ENCODE measurements around the gene GNG12. TPM values are rescaled to one million over a fixed set of nuclear protein-coding genes. Genes with fewer than 3 reads are reported as not detected.

GNG12 gene
- polyA plus RNA-seq, 3 donors: 0.03 TPM; not detected in 2

DNA sequence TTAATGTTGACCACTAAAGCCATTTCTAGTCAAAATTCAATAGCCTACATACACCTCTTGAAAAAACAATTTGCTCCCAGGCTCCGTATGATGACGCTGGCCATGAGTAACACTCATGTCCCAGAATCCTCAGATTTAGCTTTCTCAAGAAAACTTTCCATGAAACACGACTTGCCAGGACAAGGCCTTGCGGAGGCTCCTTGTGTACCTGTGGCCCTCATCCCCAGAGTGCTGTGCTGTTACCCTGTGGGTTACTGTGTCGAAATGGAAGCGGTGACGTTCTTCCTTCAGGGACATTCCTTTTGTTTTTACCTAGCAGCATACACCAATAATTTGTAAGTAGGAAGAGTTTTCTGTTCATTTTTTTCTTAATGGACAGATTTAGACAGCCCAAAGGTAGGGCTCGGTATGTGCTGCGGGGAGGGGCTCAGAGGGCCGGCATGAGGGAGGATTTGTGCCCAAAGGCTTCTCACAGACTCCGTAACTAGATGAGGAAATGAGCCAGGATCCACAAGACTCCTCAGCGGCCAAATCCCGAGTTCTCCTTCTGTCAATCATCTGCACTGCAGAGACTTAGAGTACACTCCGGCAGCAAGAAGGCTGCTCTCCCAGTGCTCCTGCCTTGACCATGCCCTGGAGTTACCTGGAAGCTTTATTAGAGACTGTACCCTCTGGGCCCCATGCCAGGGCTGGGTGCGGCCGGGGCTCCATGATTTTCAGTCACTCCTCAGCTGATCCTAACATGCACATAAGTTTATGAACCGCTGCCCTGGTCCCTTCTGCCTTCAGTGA, 17.8 kb downstream of the GNG12 start:
- 91% methylated on average over 12 of the region's 17 CpGs for WGBS (ENCODE audit: insufficient coverage)
- no peak overlapping the region for H3K27ac Mint-ChIP-seq
- H3K27me3 Mint-ChIP-seq (ENCODE audit: low read depth in 3 of 3): peaks cover 0 to 4% (median 3%) of the 10 kb centered on the region in 3 donors
- no peaks in the 10 kb centered on the region for H3K27me3 ChIP-seq (ENCODE audit: control insufficient read depth in 2 of 2, insufficient read depth in 2 of 2, low read length in 2 of 2)
- H3K36me3 ChIP-seq (replicated peaks in 1 of 2; ENCODE audit: control insufficient read depth in 1 of 2, insufficient read depth in 2 of 2, low read length in 2 of 2): no peaks in the 10 kb centered on the region
- H3K9me3 Mint-ChIP-seq: peaks cover 0 to 7% (median 3%) of the 10 kb centered on the region in 7 donors
- no peak overlapping the region for H3K4me3 ChIP-seq (replicated peaks in 1 of 3; ENCODE audit: low read depth in 2 of 3, low read length in 3 of 3)
- no peaks in the 10 kb centered on the region for H3K4me1 ChIP-seq (ENCODE audit: control insufficient read depth in 1 of 2, insufficient read depth in 2 of 2, low read length in 2 of 2)
- H3K4me2 ChIP-seq (replicated peaks; ENCODE audit: extremely low read depth, low read length, poor library complexity, severe bottlenecking): no peak overlapping the region
- no peak for TF ChIP-seq CTCF (IDR thresholded peaks at IDR 0.05)
- H3K27ac ChIP-seq (ENCODE audit: low read depth in 1 of 2, low read length in 2 of 2): no peak overlapping the region
- H3K79me2 ChIP-seq (ENCODE audit: insufficient read depth, low read length): no peaks in the 10 kb centered on the region
- no peak overlapping the region for H2AFZ ChIP-seq (ENCODE audit: insufficient read depth, low read depth, low read length, poor library complexity, severe bottlenecking)
- intact Hi-C loops (cut with micrococcal nuclease): no loop called here
- H3K4me3 Mint-ChIP-seq: no peak overlapping the region
- DNase-seq: no peak
- no peaks in the 10 kb centered on the region for H4K20me1 ChIP-seq (ENCODE audit: insufficient read depth, low read length)
- H3K9ac ChIP-seq (ENCODE audit: insufficient read depth, low read length, poor library complexity, severe bottlenecking): no peak overlapping the region
- no peaks in the 10 kb centered on the region for H3K36me3 Mint-ChIP-seq
- H3K4me1 Mint-ChIP-seq: no peaks in the 10 kb centered on the region
- H3K9me3 ChIP-seq (replicated peaks in 1 of 2; ENCODE audit: control insufficient read depth in 1 of 2, insufficient read depth in 1 of 2, low read length in 2 of 2): peaks cover 0 to 4% of the 10 kb centered on the region in 2 donors

- H4K20me1 ChIP-seq (ENCODE audit: insufficient read depth, low read length): no peaks in the 10 kb centered on the region
- H3K27me3 Mint-ChIP-seq (ENCODE audit: low read depth in 3 of 3): peaks cover 0 to 3% (median 3%) of the 10 kb centered on the region in 3 donors
- no peak overlapping the region for H3K27ac ChIP-seq (ENCODE audit: low read depth in 1 of 2, low read length in 2 of 2)
- no peaks in the 10 kb centered on the region for H3K4me1 ChIP-seq (ENCODE audit: control insufficient read depth in 1 of 2, insufficient read depth in 2 of 2, low read length in 2 of 2)
- no peak overlapping the region for H3K27ac Mint-ChIP-seq
- DNase-seq: no peak
- no peak overlapping the region for H3K9ac ChIP-seq (ENCODE audit: insufficient read depth, low read length, poor library complexity, severe bottlenecking)
- H3K4me1 Mint-ChIP-seq: no peaks in the 10 kb centered on the region
- no peaks in the 10 kb centered on the region for H3K36me3 Mint-ChIP-seq
- no CpG with 5 or more reads among the region's 3 CpGs for WGBS (ENCODE audit: insufficient coverage)
- no peak overlapping the region for H3K4me3 ChIP-seq (replicated peaks in 1 of 3; ENCODE audit: low read depth in 2 of 3, low read length in 3 of 3)
- intact Hi-C loops (cut with micrococcal nuclease): no loop called here
- H3K36me3 ChIP-seq (replicated peaks in 1 of 2; ENCODE audit: control insufficient read depth in 1 of 2, insufficient read depth in 2 of 2, low read length in 2 of 2): no peaks in the 10 kb centered on the region
- H3K9me3 ChIP-seq (replicated peaks in 1 of 2; ENCODE audit: control insufficient read depth in 1 of 2, insufficient read depth in 1 of 2, low read length in 2 of 2): peaks cover 0 to 4% of the 10 kb centered on the region in 2 donors
- no peaks in the 10 kb centered on the region for H3K79me2 ChIP-seq (ENCODE audit: insufficient read depth, low read length)
- no peaks in the 10 kb centered on the region for H3K27me3 ChIP-seq (ENCODE audit: control insufficient read depth in 2 of 2, insufficient read depth in 2 of 2, low read length in 2 of 2)
- H3K4me3 Mint-ChIP-seq: no peak overlapping the region
- TF ChIP-seq CTCF (IDR thresholded peaks at IDR 0.05): no peak
- no peak overlapping the region for H3K4me2 ChIP-seq (replicated peaks; ENCODE audit: extremely low read depth, low read length, poor library complexity, severe bottlenecking)
- no peak overlapping the region for H2AFZ ChIP-seq (ENCODE audit: insufficient read depth, low read depth, low read length, poor library complexity, severe bottlenecking)
- H3K9me3 Mint-ChIP-seq: peaks cover 0 to 7% (median 3%) of the 10 kb centered on the region in 7 donors
Observed at GRCh38 chr1:67814121-67814772, 19.0 kb downstream of the GNG12 start.

All from CD14-positive monocyte (primary cell).